Measurements from ENCODE around the gene MVD. TPM values are rescaled to one million over a fixed set of nuclear protein-coding genes. Genes with fewer than 3 reads are reported as not detected.

Gene MVD
- total RNA-seq, 1 donor from 2014 or later, result 78.1 TPM

GRCh38 chr16:88652762-88653063 lies 10.2 kb downstream of the MVD start:
- no peak for DNase-seq (ENCODE audit: low spot score, unreplicated experiment)
- Mint-ChIP-seq H3K36me3 (ENCODE audit: insufficient read depth) (peaks cover 7% of the 10 kb centered on the region), H3K27ac (no peak overlapping the region), H3K27me3 (no peaks in the 10 kb centered on the region), H3K9me3 (ENCODE audit: low read depth) (no peaks in the 10 kb centered on the region), H3K4me3 (ENCODE audit: low read depth) (no peak overlapping the region), H3K4me1 (ENCODE audit: low read depth) (peaks cover 4% of the 10 kb centered on the region)
- TF ChIP-seq CTCF (IDR thresholded peaks at IDR 0.05; ENCODE audit: unreplicated experiment), result no peak

GRCh38 chr16:88651989-88652761 lies 10.7 kb downstream of the MVD start:
- H3K27ac Mint-ChIP-seq, result no peak overlapping the region
- DNase-seq (ENCODE audit: low spot score, unreplicated experiment), result no peak
- no peaks in the 10 kb centered on the region for H3K27me3 Mint-ChIP-seq
- no peaks in the 10 kb centered on the region for H3K9me3 Mint-ChIP-seq (ENCODE audit: low read depth)
- peaks cover 7% of the 10 kb centered on the region for H3K36me3 Mint-ChIP-seq (ENCODE audit: insufficient read depth)
- peaks cover 4% of the 10 kb centered on the region for H3K4me1 Mint-ChIP-seq (ENCODE audit: low read depth)
- no peak overlapping the region for H3K4me3 Mint-ChIP-seq (ENCODE audit: low read depth)
- no peak for TF ChIP-seq CTCF (IDR thresholded peaks at IDR 0.05; ENCODE audit: unreplicated experiment)

GRCh38 chr16:88651276-88651988 lies 11.5 kb downstream of the MVD start:
- H3K4me1 Mint-ChIP-seq (ENCODE audit: low read depth), result peaks cover 4% of the 10 kb centered on the region
- peak overlapping the region; percentile 81 for H3K4me3 Mint-ChIP-seq (ENCODE audit: low read depth)
- H3K36me3 Mint-ChIP-seq (ENCODE audit: insufficient read depth), result peaks cover 7% of the 10 kb centered on the region
- TF ChIP-seq CTCF (IDR thresholded peaks at IDR 0.05; ENCODE audit: unreplicated experiment), result no peak
- no peak for DNase-seq (ENCODE audit: low spot score, unreplicated experiment)
- H3K27me3 Mint-ChIP-seq, result no peaks in the 10 kb centered on the region
- H3K27ac Mint-ChIP-seq, result no peak overlapping the region
- no peaks in the 10 kb centered on the region for H3K9me3 Mint-ChIP-seq (ENCODE audit: low read depth)

GRCh38 chr16:88650749-88651275 lies 12.1 kb downstream of the MVD start, which contains the start of gene CYBA:
Gene CYBA (minus strand): TSS chr16:88651053. CDS start chr16:88651013, 40 bp downstream.
- peak within 1 kb of the TSS; percentile 81 for H3K4me3 Mint-ChIP-seq (ENCODE audit: low read depth)
- H3K9me3 Mint-ChIP-seq (ENCODE audit: low read depth), result no peaks in the 10 kb centered on the region
- DNase-seq (ENCODE audit: low spot score, unreplicated experiment), result no peak
- H3K27ac Mint-ChIP-seq, result peak within 1 kb of the TSS; percentile 56
- H3K36me3 Mint-ChIP-seq (ENCODE audit: insufficient read depth), result peaks cover 7% of the 10 kb centered on the region
- no peak for TF ChIP-seq CTCF (IDR thresholded peaks at IDR 0.05; ENCODE audit: unreplicated experiment)
- H3K27me3 Mint-ChIP-seq, result no peaks in the 10 kb centered on the region
- peaks cover 4% of the 10 kb centered on the region for H3K4me1 Mint-ChIP-seq (ENCODE audit: low read depth)

- H3K27ac Mint-ChIP-seq, result peak overlapping the region; percentile 56
- H3K9me3 Mint-ChIP-seq (ENCODE audit: low read depth), result no peaks in the 10 kb centered on the region
- no peaks in the 10 kb centered on the region for H3K27me3 Mint-ChIP-seq
- no peak for TF ChIP-seq CTCF (IDR thresholded peaks at IDR 0.05; ENCODE audit: unreplicated experiment)
- H3K4me3 Mint-ChIP-seq (ENCODE audit: low read depth), result peak overlapping the region; percentile 81
- peaks cover 4% of the 10 kb centered on the region for H3K4me1 Mint-ChIP-seq (ENCODE audit: low read depth)
- DNase-seq (ENCODE audit: low spot score, unreplicated experiment), result no peak
- peaks cover 7% of the 10 kb centered on the region for H3K36me3 Mint-ChIP-seq (ENCODE audit: insufficient read depth)
Measured at GRCh38 chr16:88649924-88650748, 12.8 kb downstream of the MVD start.
